GM18505 (cell line): ENCODE data around the gene CAMK2G.
A peak's percentile ranks its signal among the peaks of the same experiment; 100 is the strongest.

ENCODE experiments used
- ATAC-seq: cut with Tn5 transposase; IDR thresholded peaks from one replicate; pipeline ENCODE4 v1.9.1; 2021; ENCODE audit not compliant: unreplicated experiment
- POLR2A ChIP-seq: IDR thresholded peaks from 4 replicates; pipeline ENCODE4 v1.6.1; 2011; ENCODE audit warnings: borderline replicate concordance; ENCODE audit not compliant: insufficient read depth, insufficient read length; ENCODE audit errors: extremely low read depth

Gene CAMK2G

GRCh38 chr10:73856261-73856660 lies 18.1 kb downstream of the CAMK2G start:
- ATAC-seq, result no peak
- TF ChIP-seq POLR2A, result no peak

- TF ChIP-seq POLR2A, result no peak
Measured at GRCh38 chr10:73855413-73855812, 18.9 kb downstream of the CAMK2G start.

GRCh38 chr10:73854310-73854709 lies 20.0 kb downstream of the CAMK2G start:
- no peak for TF ChIP-seq POLR2A
- ATAC-seq, result no peak

More at GRCh38 chr10:73855413-73855812, 18.9 kb downstream of the CAMK2G start:
- no peak for ATAC-seq

GRCh38 chr10:73853196-73853595 lies 21.2 kb downstream of the CAMK2G start:
- no peak for ATAC-seq
- TF ChIP-seq POLR2A, result no peak

GRCh38 chr10:73850863-73851461 lies 23.4 kb downstream of the CAMK2G start:
- no peak for TF ChIP-seq POLR2A
- ATAC-seq, result no peak

GRCh38 chr10:73850211-73850610 lies 24.1 kb downstream of the CAMK2G start:
- no peak for TF ChIP-seq POLR2A
- ATAC-seq, result no peak

GRCh38 chr10:73848821-73849489 lies 25.4 kb downstream of the CAMK2G start:
- no peak for TF ChIP-seq POLR2A
- peak; percentile 86 for ATAC-seq

GRCh38 chr10:73847031-73847430 lies 27.3 kb downstream of the CAMK2G start:
- no peak for ATAC-seq
- TF ChIP-seq POLR2A, result no peak

- no peak for TF ChIP-seq POLR2A
- no peak for ATAC-seq
Measured at GRCh38 chr10:73843261-73843660, 31.1 kb downstream of the CAMK2G start.

- no peak for ATAC-seq
- no peak for TF ChIP-seq POLR2A
Measured at GRCh38 chr10:73842349-73842748, 32.0 kb downstream of the CAMK2G start.

GRCh38 chr10:73841526-73842285 lies 32.6 kb downstream of the CAMK2G start:
- ATAC-seq, result no peak
- TF ChIP-seq POLR2A, result no peak

- ATAC-seq, result no peak
- no peak for TF ChIP-seq POLR2A
Measured at GRCh38 chr10:73841061-73841421, 33.3 kb downstream of the CAMK2G start.

GRCh38 chr10:73840403-73841060 lies 33.8 kb downstream of the CAMK2G start:
- TF ChIP-seq POLR2A, result no peak
- no peak for ATAC-seq

- no peak for ATAC-seq
- no peak for TF ChIP-seq POLR2A
Measured at GRCh38 chr10:73840056-73840402, 34.3 kb downstream of the CAMK2G start.

- no peak for ATAC-seq
Measured at GRCh38 chr10:73839276-73839966, 34.9 kb downstream of the CAMK2G start.

More at GRCh38 chr10:73839276-73839966, 34.9 kb downstream of the CAMK2G start:
- no peak for TF ChIP-seq POLR2A
